Measurements from ENCODE around the gene FRRS1.
"Not testable (repeated sequence)": the region's sequence is repeated elsewhere in the genome, so short reads cannot be mapped to it uniquely, and the experiment has no call there.

FRRS1 gene

DNA sequence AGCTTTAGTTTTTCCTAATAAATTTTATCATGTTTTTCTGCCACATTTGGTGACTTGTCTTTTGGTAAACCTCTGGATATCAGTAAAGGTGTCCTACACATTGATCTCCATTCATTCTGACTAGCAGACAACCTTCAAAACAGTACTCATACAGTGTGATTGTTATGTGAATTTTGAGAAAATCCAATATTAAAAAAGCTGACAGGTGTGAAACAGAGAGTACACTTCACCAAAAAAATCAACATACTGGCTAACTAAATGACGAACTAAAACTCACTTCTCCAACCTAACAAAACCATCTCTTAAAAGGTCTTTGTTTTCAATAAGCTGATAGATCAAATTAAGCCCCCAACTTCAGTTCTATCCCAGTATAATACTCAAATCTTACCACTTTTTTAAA lies 1.5 kb downstream of the FRRS1 start:
- DNase-seq: no peak

DNA sequence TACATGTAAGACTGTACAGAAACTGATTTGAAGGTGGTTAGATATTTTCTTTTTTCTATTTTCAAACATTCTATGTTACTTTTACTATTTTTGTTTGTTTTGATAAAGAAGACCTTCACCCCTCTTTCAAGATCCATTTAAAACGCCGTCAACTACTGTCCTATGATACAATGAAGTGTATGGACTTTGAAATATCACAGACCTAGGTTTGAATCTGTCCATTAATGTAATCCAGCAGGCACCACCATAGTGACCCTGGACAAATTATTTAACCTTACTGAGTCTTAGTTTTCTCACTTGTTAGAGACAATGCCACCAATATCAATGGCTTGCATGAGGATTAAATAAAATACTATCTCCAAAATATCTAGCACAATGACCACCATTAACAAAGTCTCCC lies 2.0 kb downstream of the FRRS1 start:
- no peak for DNase-seq

DNA sequence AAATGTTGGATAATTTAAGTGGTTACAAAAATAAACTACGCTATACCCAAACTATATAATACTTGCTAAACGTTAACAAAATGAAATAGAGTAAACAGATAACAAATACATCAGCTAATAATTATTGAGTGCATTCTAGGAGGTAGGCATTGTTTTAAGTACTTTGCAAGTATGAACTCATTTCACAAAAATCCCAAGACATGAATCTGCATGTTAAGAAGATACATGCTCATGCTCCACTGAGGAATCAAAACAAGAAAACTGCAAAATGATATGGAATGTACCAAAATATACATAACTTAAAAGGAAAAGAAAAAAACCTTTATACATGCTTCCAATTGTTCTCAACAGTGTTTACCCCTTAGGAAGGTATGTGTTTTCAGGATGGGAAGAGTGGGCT lies 2.5 kb downstream of the FRRS1 start:
- no peak for DNase-seq

DNA sequence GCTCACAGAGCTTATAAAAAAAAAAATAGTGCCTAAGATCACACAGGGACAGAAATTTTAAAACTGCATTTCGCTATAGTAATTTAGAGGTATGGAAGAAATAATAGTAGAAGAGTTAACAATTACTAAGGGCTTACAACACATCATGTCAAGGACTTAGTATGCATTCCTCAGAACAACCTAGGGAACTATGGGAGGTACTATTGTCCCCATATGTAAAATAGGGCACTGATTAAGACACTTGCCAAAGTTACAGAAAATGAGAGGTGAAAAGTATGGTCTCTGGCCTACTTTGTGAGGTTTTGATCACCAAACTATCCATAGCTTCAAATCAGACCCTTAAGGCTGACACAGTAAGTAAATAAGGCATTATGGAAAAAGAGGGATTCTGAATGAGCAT lies 4.7 kb downstream of the FRRS1 start:
- DNase-seq: no peak

DNA sequence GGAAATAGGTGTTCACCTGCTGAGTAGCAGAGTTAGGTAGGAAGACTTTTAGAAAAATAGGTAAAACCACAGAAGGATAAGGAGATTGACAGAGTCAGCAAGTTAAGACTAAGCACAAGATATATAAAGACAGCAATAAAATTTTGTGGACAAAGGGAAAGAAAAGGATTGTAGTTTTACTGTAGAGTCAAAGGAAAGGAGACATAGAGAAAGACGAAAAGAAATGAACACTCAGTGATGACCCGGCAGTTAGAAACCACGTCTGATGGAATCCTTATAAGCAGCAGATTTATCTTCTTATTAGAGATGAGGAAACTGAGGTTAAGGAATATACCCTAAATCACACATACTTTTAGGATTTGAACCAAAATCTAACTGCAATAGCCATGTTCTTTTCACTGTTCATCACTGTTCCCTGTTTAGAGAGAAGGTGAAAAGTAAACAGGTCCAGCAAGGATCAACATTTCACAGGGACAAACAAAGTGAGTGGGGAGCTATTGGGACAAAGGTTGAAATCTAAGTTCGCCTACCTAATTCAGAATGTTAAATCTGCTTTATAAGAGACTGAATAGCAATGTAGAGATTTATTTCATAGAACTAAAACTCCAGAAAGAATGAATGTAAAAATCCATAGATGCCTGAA lies 6.8 kb downstream of the FRRS1 start:
- no peak for DNase-seq

DNA sequence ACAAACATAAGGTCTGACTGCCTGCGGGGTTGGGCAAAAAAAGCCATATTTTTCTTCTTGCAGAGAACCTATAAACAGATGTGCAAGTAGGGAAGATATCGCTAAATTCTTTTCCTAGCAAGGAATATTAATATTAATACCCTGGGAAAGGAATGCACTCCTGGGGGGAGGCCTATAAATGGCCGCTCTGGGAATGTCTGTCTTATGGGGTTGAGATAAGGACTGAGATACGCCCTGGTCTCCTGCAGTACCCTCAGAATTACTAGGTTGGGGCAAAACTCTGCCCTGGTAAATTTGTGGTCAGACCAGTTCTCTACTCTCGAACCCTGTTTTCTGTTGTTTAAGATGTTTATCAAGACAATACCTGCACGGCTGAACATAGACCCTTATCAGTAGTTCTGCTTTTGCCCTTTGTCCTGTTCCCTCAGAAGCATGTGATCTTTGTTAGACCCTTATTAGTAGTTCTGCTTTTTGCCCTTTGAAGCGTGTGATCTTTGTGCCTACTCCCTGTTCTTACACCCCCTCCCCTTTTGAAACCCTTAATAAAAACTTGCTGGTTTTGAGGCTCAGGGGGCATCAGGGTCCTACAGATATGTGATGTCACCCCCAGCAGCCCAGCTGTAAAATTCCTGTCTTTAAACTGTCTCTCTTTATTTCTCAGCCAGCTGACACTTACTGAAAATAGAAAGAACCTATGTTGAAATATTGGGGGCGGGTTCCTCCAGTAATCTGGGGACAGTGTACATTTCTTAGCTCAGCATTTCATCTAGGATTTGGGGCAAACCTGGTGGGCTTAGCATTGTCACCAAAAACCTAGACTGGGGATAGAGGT lies 7.5 kb downstream of the FRRS1 start:
- DNase-seq: not testable (repeated sequence)

DNA sequence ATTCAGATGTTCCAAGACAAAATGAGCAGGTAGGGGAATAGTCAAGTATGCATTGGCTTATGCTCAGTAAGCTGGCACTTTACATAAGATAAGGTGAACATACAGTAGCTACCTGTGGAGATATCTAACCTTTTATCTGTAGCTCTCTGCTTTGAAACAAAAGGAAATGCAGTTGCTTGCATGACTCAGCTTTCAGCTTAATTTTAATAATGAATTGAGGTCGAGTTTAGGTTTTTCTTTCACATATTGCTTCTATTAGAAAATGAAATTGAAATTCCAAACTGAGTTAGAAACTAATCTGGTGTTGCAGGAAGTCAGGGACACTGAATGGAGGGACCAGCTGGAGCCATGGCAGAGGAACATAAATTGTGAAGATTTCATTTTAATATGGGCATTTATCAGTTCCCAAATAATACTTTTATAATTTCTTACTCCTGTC lies 8.3 kb downstream of the FRRS1 start:
- no peak for DNase-seq

DNA sequence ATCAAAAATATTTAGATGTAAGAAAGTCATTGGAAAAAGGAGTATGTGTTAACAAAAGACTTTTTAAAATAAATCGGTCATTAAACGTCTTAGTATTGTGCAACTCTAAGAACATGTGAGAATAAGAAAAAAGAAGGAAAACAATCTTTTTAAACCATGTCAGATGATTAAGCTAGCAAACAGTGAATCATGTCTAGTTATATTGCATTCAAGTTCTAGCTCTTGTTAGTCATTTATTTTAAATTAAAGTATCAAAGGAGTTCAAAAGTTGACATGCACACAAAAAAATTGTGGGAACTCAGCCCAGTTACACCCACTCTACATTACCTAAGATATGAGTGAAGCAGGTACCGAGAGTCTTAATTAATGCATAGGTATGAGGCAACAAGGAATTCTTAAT lies 9.8 kb downstream of the FRRS1 start:
- DNase-seq: no peak

DNA sequence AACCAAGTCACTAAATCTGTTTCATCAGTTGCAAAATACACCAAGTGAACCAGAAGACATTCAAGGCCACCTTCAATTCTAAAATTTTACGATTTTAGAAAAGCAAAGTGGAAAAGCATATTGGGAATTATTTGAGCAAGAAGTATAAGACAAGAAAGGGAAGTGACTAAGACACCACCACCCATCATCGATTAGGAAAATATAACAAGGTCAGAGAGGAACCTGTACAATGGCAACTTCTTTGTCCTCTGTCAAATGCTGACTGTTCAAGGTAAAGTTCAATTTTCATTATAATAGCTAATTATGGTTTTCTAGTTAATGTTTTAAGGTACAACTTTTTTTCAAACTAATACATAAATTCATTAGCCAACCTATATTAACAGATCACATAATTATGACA lies 10.8 kb downstream of the FRRS1 start:
- DNase-seq: no peak

DNA sequence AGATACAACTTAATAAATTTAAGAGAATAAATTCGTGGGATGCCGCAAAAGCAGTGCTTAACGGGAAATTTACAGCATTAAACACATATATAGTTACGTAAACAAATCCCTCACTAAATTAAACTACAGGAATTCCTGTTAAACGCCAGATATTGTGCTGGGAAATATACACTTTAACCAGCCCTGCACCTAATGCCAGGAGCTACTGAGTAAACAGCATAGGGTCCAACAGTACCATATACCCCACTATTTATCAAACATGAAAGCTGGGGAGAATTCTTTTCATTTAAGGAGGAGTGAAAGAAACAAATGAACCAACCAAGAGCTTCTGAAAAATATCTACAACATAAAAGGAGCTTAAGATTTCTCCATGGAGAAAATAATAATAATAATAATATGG lies 11.7 kb downstream of the FRRS1 start:
- DNase-seq: no peak

DNA sequence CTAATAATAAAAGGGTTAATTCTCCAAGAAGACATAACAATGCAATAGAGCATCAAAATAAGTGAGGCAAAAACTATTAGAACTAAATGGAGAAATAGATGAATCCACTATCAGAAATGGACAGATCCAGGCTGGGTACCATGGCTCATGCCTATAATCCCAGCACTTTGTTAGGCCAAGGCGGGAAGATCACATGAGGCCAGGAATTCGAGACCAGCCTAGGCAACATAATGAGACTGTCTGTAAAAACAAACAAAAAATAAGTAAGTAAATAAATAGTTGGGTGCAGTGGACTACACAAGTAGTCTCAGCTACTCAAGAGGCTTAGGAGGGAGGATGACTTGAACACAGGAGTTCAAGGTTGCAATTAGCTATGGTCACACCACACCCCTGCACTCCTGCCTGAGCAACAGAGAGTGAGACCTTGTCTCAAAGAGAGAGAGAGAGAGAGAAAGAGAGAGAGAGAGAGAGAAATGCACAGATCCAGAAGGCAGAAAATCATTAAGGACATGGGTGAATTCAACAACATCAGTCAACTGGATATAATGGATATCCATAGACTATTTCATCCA lies 12.3 kb downstream of the FRRS1 start:
- DNase-seq: no peak

DNA sequence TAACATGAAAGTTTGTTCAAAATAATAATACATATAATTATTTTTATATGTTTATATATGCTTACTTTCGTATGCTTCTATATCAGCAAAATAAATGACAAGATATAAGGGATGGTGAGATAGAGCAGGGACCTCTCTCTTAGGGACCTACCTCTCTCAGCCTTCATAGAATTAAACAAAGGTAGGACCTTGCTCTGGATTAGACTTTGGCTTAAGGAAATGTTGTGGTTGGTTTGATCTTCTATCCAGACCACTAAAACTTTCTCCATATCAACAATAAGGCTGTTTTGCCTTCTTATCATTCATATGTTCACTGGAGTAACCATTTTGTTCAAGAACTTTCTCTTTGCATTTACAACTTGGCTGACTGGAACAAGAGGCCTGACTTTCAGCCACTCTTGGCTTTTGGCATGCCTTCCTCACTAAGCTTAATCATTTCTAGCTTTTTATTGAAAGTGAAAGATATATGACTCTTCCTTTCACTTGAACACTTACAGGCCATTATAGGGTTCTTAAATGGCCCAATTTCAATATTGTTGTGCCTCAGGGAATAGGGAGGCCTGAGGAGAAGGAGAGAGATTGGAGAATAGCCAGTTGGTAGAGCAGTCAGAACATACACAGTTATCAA lies 14.4 kb downstream of the FRRS1 start:
- DNase-seq: no peak

DNA sequence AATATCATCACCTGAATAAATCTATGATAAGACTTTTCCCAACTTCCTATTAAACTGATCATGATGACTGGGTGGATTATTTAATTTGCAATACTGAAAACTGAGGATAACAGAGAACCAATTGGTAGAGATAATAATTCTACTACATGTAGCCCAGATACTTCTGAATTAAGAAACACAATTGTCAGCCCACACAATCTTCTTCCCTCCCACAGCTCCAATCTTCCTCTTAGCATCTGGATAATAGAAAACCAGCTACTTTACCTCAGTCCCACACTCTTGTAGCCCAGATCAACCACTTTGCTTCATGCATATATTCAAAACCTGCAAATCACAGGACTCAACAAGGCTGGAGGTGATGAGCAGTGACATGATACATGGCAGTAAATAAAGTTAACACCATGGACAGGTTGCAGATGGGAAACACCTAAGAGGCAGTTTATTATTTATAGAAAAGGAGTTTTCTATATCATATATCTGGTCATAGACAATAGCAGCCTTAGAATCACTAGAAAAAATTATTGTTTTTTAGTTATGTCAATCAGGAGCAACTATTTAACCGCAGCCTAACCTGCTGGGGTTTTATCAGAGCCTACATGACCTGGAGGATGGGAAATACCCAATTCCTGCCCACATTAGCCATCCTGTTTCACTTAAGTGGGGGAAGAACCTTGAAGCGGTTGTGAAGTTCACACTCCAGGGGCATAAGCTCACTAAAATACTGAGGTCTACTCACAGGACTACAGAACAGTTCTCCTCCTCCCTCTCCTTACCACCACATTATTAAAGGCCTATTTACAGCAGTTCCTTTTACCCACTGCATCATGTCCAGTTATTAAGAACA lies 16.7 kb downstream of the FRRS1 start:
- no peak for DNase-seq

DNA sequence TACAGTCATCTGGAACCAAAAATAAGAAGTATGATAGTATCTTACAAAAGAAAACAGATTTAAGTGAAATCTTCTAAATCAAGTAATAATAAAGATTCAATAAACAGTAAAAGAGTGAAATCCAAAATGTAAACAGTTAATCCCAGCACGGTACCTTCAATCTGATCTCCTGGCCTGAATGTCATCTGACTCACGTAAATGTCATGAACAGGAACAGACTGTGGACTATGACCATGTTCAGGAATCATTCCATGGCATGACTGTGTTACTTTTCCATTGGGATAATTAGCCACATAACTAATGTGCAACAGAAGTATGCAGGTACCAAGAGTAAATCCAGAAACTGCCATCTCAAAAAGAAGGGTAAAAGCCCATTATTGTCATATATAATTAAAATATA lies 18.0 kb downstream of the FRRS1 start:
- no peak for DNase-seq

DNA sequence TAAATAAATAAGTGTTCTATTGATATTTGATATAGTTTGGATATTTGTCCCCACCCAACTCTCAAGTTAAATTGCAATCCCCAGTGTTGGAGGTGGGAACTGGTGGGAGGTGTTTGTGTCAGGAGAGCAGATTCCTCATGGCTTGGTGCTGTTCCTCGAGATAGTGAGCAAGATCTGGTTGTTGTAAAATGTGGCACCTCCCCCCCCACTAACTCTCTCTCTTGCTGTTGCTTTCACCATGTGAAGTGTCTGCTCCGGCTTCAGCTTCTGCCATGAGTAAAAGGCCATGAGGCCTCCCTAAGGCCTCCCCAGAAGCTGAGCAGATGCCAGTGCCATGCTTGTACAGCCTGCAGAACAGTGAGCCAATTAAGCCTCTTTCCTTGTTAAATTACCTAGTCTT lies 20.8 kb downstream of the FRRS1 start:
- DNase-seq: no peak

DNA sequence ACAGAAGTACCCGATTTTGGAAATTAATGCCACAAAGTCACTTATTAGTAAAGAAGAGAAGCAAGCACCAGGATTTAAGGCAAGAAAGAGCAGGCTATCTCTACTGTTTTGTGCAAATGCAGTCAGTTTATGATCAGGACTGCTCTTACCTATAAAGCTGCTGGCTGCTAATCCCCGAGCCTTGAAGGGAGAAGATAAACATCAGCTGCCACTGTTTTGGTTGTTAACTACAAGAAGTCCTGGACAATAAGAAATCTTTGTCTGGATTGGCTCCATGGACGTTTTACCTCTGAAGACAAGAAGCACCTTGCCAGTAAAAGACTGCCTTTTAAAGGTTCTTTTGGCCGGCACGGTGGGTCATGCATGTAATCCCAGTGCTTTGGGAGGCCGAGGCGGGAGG lies 21.4 kb downstream of the FRRS1 start:
- DNase-seq: no peak

DNA sequence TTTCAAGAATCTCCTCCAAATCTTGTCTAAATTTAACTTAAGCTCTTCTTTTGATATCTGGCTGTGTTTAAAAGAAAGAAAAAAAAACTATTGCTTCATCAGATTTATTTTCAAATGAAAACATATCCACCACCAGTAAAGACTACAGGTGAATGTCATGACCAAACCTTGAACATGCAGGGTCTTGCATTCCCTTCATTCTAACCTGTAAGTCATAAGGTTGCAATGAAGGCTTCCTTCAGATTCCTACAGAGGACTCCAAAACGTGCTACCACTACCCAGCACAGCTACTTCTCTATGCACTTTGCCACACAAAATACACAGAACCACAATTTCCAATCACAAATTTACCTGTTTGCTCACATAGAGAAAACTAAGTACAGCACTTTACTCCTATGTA lies 26.3 kb downstream of the FRRS1 start:
- DNase-seq: no peak

DNA sequence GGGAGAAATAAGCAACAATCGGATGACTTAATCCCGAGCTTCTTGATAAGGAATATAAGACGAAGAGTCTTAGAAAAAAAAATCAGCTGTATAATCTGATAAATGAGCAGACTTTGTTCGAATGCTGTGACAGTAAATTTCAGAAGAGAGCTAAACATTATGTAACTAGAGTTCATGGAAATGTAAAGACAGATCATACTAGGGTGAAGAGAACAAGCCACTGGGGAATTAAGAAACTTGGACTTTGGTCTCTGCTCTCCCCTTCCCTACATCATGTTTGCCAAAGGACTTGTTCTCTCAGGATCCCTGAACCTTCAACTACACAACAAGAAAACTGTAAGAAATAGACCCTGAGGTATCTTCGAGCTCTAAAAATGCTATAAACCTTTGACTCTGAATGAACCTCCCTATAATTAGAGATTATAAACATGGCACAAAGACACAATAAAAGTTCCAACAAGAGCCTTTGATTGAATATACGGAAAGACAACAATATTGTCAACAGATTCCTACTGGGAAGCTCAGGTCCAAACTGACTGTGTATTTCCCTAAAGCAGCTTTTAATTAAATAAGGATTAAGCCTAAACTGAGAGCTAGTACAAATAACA lies 27.5 kb downstream of the FRRS1 start:
- DNase-seq: no peak

DNA sequence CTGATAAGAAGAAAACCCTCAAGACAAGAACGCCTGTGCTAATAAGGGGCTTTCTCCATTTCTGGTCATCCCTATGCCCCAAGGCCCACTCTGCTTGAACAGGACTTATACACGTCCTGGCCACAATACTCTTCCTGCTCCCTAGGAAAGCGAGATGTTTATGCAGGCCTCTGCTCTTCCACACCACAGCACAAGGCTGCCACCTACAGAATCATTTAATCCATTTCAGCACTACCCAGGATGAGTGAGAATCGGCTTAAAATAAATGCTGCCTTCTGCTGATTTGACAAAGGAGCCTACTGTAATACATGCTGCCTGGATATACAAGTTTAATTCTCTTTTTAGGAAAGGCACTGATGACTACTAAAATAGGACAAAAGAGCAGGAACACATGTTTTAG lies 29.4 kb downstream of the FRRS1 start:
- DNase-seq: no peak

DNA sequence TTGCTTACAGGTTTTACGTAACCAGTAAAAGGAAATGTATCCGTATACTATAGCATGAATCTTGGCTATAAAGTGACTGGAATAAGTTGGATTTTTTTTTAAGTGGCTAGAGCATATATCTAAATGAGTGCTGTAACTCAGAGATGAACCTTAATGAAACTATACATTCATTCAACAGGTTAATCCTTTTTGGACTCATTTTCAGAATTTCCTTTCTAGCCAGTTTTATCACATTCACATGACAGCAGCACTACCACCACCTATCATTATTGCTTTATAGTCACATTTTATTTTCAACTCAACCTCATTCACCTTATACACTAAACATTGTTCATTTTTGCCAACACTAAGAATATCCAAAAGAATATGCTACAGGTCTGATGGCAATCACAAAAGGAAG lies 30.6 kb downstream of the FRRS1 start:
- no peak for DNase-seq

DNA sequence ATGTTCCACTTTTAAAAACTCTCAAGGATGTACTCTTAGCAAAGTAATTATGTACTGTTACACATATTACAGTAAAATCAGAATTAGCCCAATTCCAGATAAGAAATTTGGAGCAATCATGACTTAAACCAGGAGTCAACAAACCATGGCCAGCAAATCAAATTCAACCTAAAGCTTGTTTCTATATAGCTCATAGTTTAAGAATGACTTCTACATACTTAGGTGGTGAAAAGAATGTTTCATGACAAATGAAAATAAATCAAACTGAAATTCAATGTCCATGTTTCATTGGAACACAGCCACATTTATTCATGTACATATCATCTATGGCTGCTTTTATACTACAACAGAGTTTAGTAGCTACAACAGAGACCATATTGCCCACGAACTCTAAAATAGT lies 35.1 kb downstream of the FRRS1 start:
- no peak for DNase-seq

DNA sequence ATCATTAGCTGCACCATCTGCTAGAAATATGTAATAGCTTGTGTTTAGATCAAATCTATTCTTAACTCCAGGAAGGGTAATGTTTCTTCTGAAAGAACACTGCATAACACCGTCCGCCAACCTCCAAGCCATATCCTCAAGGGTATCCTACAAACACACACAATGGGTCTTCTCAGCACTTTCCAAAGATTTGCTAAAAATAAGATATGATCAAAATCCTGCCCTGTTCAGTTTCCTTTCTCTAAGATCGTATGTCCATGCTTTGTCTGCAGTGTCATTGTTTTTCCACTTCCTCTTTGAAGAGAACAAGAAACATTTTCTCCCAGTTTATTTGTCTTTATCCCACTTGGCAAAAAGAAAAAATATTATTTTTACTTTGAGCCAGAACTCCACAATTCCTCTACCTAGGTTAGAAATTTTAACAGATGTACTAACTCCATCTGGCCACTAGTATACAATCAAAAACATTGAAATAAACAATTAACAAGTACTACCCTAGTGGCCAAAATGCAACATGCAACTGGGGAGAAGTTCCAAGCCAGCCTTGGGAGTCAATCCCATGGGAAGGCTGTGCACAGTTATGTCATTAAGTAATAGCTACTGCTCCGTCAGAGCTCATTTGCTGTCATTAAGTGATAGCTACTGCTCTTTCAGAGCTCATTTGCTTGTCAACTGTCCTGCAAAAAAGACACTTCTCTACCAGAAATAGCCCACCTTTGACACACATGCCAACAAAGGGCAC lies 37.8 kb downstream of the FRRS1 start:
- no peak for DNase-seq

Measured in CD4-positive, alpha-beta T cell treated with Interleukin-4 for 4 hours (primary cell).